ENCODE data around the gene PTPRM.

The PTPRM gene

GRCh38 chr18:7603259-7604000, 36.3 kb downstream of the PTPRM start:
- Histone ChIP-seq H3K9ac (no peak overlapping the region), H3K36me3 (ENCODE audit: insufficient read depth) (no peaks in the 10 kb centered on the region), H2AFZ (ENCODE audit: low read depth) (no peak overlapping the region), H3K27me3 (ENCODE audit: insufficient read depth, low read depth) (no peaks in the 10 kb centered on the region), H3K4me2 (no peak overlapping the region), H3K4me1 (ENCODE audit: low read depth, poor library complexity, severe bottlenecking) (peaks cover 38% of the 10 kb centered on the region), H3K27ac (no peak overlapping the region), H3K4me3 (IDR thresholded peaks at IDR 0.05; ENCODE audit: insufficient read depth, low read depth, low read length) (no peak overlapping the region), H3K79me2 (ENCODE audit: insufficient read depth, low read depth) (peaks cover 5% of the 10 kb centered on the region; the same call in 1 of the 2 replicates), H4K20me1 (ENCODE audit: insufficient read depth) (no peaks in the 10 kb centered on the region)
- no peak for TF ChIP-seq CTCF (conservative IDR thresholded peaks at IDR 0.05; ENCODE audit: low read depth, low read length)

GRCh38 chr18:7604361-7604760, 37.2 kb downstream of the PTPRM start:
- no peak overlapping the region for H2AFZ ChIP-seq (ENCODE audit: low read depth)
- no peaks in the 10 kb centered on the region for H4K20me1 ChIP-seq (ENCODE audit: insufficient read depth)
- no peak overlapping the region for H3K4me3 ChIP-seq (IDR thresholded peaks at IDR 0.05; ENCODE audit: insufficient read depth, low read depth, low read length)
- no peaks in the 10 kb centered on the region for H3K36me3 ChIP-seq (ENCODE audit: insufficient read depth)
- no peak for TF ChIP-seq CTCF (conservative IDR thresholded peaks at IDR 0.05; ENCODE audit: low read depth, low read length)
- no peak overlapping the region for H3K9ac ChIP-seq
- no peaks in the 10 kb centered on the region for H3K27me3 ChIP-seq (ENCODE audit: insufficient read depth, low read depth)
- peaks cover 28% of the 10 kb centered on the region for H3K4me1 ChIP-seq (ENCODE audit: low read depth, poor library complexity, severe bottlenecking)
- H3K27ac ChIP-seq, result no peak overlapping the region
- H3K79me2 ChIP-seq (ENCODE audit: insufficient read depth, low read depth), result no peaks in the 10 kb centered on the region; the same call in 1 of the 2 replicates
- no peak overlapping the region for H3K4me2 ChIP-seq

- H2AFZ ChIP-seq (ENCODE audit: low read depth), result no peak overlapping the region
- no peak overlapping the region for H3K4me3 ChIP-seq (IDR thresholded peaks at IDR 0.05; ENCODE audit: insufficient read depth, low read depth, low read length)
- no peaks in the 10 kb centered on the region for H4K20me1 ChIP-seq (ENCODE audit: insufficient read depth)
- no peaks in the 10 kb centered on the region; the same call in 1 of the 2 replicates for H3K79me2 ChIP-seq (ENCODE audit: insufficient read depth, low read depth)
- H3K4me1 ChIP-seq (ENCODE audit: low read depth, poor library complexity, severe bottlenecking), result peaks cover 15% of the 10 kb centered on the region
- H3K36me3 ChIP-seq (ENCODE audit: insufficient read depth), result no peaks in the 10 kb centered on the region
- H3K27me3 ChIP-seq (ENCODE audit: insufficient read depth, low read depth), result no peaks in the 10 kb centered on the region
- H3K27ac ChIP-seq, result no peak overlapping the region
- H3K9ac ChIP-seq, result no peak overlapping the region
- H3K4me2 ChIP-seq, result no peak overlapping the region
- TF ChIP-seq CTCF (conservative IDR thresholded peaks at IDR 0.05; ENCODE audit: low read depth, low read length), result no peak
Measured at GRCh38 chr18:7605705-7606104, 38.6 kb downstream of the PTPRM start.

GRCh38 chr18:7607540-7608173, 40.5 kb downstream of the PTPRM start:
- Histone ChIP-seq H4K20me1 (ENCODE audit: insufficient read depth) (no peaks in the 10 kb centered on the region), H3K9ac (no peak overlapping the region), H3K27ac (no peak overlapping the region), H2AFZ (ENCODE audit: low read depth) (no peak overlapping the region), H3K4me1 (ENCODE audit: low read depth, poor library complexity, severe bottlenecking) (no peaks in the 10 kb centered on the region), H3K27me3 (ENCODE audit: insufficient read depth, low read depth) (no peaks in the 10 kb centered on the region), H3K4me2 (no peak overlapping the region), H3K36me3 (ENCODE audit: insufficient read depth) (no peaks in the 10 kb centered on the region), H3K79me2 (ENCODE audit: insufficient read depth, low read depth) (no peaks in the 10 kb centered on the region; the same call in 1 of the 2 replicates), H3K4me3 (IDR thresholded peaks at IDR 0.05; ENCODE audit: insufficient read depth, low read depth, low read length) (no peak overlapping the region)
- no peak for TF ChIP-seq CTCF (conservative IDR thresholded peaks at IDR 0.05; ENCODE audit: low read depth, low read length)

Measured in KMS-11 (cell line).